ENCODE measurements around the gene OPTN.
"Not testable (repeated sequence)": the region's sequence is repeated elsewhere in the genome, so short reads cannot be mapped to it uniquely, and the experiment has no call there.

- not testable (repeated sequence) for TF ChIP-seq POLR2A (IDR thresholded peaks at IDR 0.05); CTCF (IDR thresholded peaks at IDR 0.05 in 4 of 5, conservative IDR thresholded peaks at IDR 0.05 in 1 of 5)
These were observed 5.9 kb upstream of the OPTN start for GRCh38 chr10:13094082-13094481.

All from gastrocnemius medialis (tissue), 4 donors.